IPS-15b (cell line): Measurements from ENCODE around the gene CRISPLD2.
A peak's percentile ranks its signal among the peaks of the same experiment; 100 is the strongest.

ENCODE experiments used
- H3K27me3 ChIP-seq: one replicate; pipeline ENCODE4 v1.6.1; 2013; ENCODE audit warnings: low read length; ENCODE audit not compliant: control insufficient read depth, insufficient read depth
- H3K36me3 ChIP-seq: one replicate; pipeline ENCODE4 v1.6.1; 2013; ENCODE audit warnings: low read length; ENCODE audit not compliant: control insufficient read depth, insufficient read depth
- H3K4me1 ChIP-seq: one replicate; pipeline ENCODE4 v1.6.1; 2013; ENCODE audit warnings: mild to moderate bottlenecking, low read length; ENCODE audit not compliant: control insufficient read depth, insufficient read depth
- H3K4me3 ChIP-seq: one replicate; pipeline ENCODE4 v1.5.1; 2013; ENCODE audit warnings: low read depth, low read length
- H3K9ac ChIP-seq: one replicate; pipeline ENCODE4 v1.6.1; 2013; ENCODE audit warnings: low read depth, mild to moderate bottlenecking, low read length
- H3K9me3 ChIP-seq: one replicate; pipeline ENCODE4 v1.6.1; 2013; ENCODE audit warnings: mild to moderate bottlenecking, low read length; ENCODE audit not compliant: control insufficient read depth, insufficient read depth

CRISPLD2 gene

GRCh38 chr16:84834403-84834772, 14.6 kb downstream of the CRISPLD2 start:
- no peaks in the 10 kb centered on the region for H3K9me3 ChIP-seq
- H3K27me3 ChIP-seq, result no peaks in the 10 kb centered on the region
- no peaks in the 10 kb centered on the region for H3K4me1 ChIP-seq
- H3K9ac ChIP-seq, result no peak overlapping the region
- no peaks in the 10 kb centered on the region for H3K36me3 ChIP-seq
- no peak overlapping the region for H3K4me3 ChIP-seq

DNA sequence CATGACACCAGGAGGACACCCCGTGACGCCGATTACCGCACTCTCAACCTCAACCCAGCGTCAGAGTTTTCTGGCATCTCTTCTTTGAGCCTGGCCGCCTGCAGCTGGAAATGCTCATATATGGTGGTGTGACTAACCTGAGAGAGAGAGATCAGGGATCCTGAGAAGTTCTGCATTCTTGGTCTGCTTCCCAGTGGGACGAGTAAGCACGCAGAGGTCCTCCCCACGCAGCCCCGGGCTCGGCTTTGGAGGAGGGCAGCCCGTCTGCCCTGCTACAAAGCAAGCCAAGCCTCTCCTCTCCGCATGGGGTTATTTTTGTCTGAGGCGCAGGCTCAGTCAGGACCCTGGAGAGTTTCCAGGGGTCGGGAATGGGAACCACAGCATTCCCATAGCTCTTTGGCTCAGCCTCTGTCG, 16.5 kb downstream of the CRISPLD2 start:
- H3K9me3 ChIP-seq, result no peaks in the 10 kb centered on the region
- H3K27me3 ChIP-seq, result no peaks in the 10 kb centered on the region
- H3K9ac ChIP-seq, result no peak overlapping the region
- H3K4me3 ChIP-seq, result no peak overlapping the region
- H3K36me3 ChIP-seq, result no peaks in the 10 kb centered on the region
- no peaks in the 10 kb centered on the region for H3K4me1 ChIP-seq

DNA sequence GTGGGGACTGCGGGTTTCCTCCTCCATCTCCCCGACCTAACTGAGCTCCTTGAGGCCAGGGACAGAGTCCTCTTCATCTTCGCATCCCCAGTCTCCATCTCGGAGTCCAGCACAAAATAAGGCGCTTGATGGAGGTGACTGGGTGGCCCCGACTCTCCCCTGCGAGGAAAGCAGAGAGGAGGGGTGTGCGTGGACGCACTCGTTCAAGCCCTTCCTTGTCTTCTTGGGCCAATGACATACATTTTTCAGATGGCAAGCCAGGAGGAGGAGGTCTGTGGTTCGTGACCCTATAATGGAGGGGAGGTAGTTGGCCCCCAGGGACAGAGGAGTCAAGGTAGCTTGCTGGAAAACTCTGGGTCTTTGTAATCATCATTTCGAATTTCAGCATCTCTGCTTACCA, 17.2 kb downstream of the CRISPLD2 start:
- no peaks in the 10 kb centered on the region for H3K4me1 ChIP-seq
- no peak overlapping the region for H3K4me3 ChIP-seq
- no peaks in the 10 kb centered on the region for H3K36me3 ChIP-seq
- H3K9ac ChIP-seq, result no peak overlapping the region
- H3K9me3 ChIP-seq, result no peaks in the 10 kb centered on the region
- H3K27me3 ChIP-seq, result no peaks in the 10 kb centered on the region

GRCh38 chr16:84838383-84838948, 18.7 kb downstream of the CRISPLD2 start:
- H3K4me3 ChIP-seq, result no peak overlapping the region
- peaks cover 10% of the 10 kb centered on the region for H3K27me3 ChIP-seq
- no peaks in the 10 kb centered on the region for H3K36me3 ChIP-seq
- no peak overlapping the region for H3K9ac ChIP-seq
- H3K9me3 ChIP-seq, result no peaks in the 10 kb centered on the region
- H3K4me1 ChIP-seq, result peaks cover 6% of the 10 kb centered on the region

- Histone ChIP-seq H3K36me3 (no peaks in the 10 kb centered on the region), H3K9ac (no peak overlapping the region), H3K9me3 (no peaks in the 10 kb centered on the region), H3K27me3 (peaks cover 16% of the 10 kb centered on the region), H3K4me1 (peaks cover 12% of the 10 kb centered on the region), H3K4me3 (no peak overlapping the region)
Measured at GRCh38 chr16:84839054-84839453, 19.3 kb downstream of the CRISPLD2 start.

GRCh38 chr16:84839956-84840355, 20.2 kb downstream of the CRISPLD2 start:
- no peaks in the 10 kb centered on the region for H3K9me3 ChIP-seq
- peaks cover 18% of the 10 kb centered on the region for H3K27me3 ChIP-seq
- peaks cover 16% of the 10 kb centered on the region for H3K4me1 ChIP-seq
- H3K4me3 ChIP-seq, result no peak overlapping the region
- H3K36me3 ChIP-seq, result no peaks in the 10 kb centered on the region
- H3K9ac ChIP-seq, result no peak overlapping the region

DNA sequence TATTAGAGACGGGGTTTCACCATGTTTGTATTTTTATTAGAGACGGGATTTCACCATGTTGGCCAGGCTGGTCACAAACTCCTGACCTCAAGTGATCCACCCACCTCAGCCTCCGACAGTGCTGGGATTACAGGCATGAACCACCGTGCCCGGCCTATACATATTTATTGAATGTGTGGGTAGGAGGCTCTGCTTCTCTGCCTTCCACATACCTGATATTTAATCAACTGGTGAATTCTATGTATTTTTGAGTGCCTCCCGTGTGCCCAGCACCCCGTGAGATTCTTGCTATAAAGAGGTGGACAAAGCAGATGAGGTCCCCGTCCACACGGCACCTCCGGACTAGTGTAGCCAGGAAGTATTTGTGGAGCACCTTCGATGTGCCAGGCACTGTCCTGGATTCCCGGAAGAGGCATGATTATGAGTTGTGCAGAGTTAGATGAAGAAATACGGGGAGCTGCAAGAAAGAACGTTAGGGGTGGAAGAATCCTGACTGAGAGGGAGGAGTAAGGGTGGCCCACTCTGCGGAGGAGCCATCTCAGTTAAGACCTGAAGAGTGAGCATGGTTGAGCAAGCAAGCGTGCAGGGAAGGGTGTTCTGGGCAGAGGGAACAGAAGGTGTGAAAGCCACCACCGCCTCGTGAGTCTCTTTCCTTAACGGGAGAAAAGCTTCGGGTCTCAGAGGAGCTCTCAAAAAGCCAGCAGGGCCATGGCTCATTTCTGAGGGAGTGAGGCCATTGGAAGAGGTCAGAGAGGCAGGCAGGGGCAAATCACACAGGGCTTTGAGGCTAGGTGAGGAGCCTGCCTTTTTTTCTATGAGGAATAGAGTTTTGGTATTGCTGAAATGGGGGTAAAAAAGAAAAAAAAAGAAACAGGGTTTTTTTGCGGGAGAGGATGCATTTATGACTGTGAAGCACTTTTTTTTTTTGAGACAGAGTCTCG, 21.2 kb downstream of the CRISPLD2 start:
- Histone ChIP-seq H3K9me3 (no peaks in the 10 kb centered on the region), H3K4me1 (peaks cover 20% of the 10 kb centered on the region), H3K36me3 (no peaks in the 10 kb centered on the region), H3K27me3 (peaks cover 22% of the 10 kb centered on the region), H3K9ac (no peak overlapping the region), H3K4me3 (no peak overlapping the region)

GRCh38 chr16:84841787-84842300, 22.1 kb downstream of the CRISPLD2 start:
- H3K27me3 ChIP-seq, result peaks cover 29% of the 10 kb centered on the region
- peaks cover 20% of the 10 kb centered on the region for H3K4me1 ChIP-seq
- peak overlapping the region; percentile 37 for H3K9ac ChIP-seq
- no peaks in the 10 kb centered on the region for H3K36me3 ChIP-seq
- H3K9me3 ChIP-seq, result no peaks in the 10 kb centered on the region
- H3K4me3 ChIP-seq, result peak overlapping the region; percentile 49

GRCh38 chr16:84842516-84843148, 22.8 kb downstream of the CRISPLD2 start:
- Histone ChIP-seq H3K9me3 (no peaks in the 10 kb centered on the region), H3K36me3 (no peaks in the 10 kb centered on the region), H3K27me3 (peaks cover 31% of the 10 kb centered on the region), H3K9ac (no peak overlapping the region), H3K4me3 (no peak overlapping the region), H3K4me1 (peaks cover 21% of the 10 kb centered on the region)

DNA sequence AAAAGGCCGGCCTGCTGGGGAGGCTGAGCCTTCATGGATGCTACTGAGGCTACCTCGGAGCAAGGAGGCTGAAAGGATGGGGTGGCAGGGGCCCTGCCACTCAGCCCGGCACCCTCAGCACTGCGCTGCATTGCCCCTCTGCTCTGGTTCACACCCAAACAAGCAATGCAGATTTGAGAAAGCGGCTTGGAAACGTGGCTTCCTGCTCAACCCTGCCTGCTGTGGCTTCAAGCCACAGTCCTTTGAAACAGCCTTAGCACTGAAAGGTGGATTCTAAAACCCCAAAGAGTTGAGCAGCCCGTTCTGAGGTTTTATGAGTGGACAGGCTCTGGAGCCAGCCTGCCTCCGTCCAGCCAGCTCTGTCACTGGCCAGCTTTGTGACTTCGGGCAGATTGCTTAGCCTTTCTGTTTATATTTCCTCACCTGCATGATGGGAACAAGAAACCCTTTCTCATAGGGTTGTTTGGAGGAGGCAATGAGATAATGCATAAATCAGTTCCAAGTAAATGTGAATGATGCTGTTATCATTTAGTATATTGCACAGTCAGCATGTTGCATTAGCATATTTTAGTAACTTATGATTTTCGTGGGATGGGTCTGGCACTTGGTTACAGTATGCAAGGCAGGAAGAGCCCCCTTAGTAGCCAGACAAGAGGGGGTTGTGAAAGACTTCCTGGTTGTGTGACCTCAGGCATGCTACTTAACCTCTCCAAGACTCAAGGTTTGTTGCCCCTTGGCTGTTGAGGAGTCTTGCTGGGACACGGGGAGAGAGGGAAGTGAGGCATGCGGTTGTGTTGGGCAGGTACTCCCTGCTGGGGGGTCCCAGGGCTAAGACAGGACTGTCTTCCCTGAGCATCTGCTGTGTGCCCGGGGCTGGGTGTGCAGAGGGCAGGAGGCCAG, 23.6 kb downstream of the CRISPLD2 start:
- Histone ChIP-seq H3K4me1 (peaks cover 27% of the 10 kb centered on the region), H3K27me3 (peaks cover 31% of the 10 kb centered on the region), H3K9ac (no peak overlapping the region), H3K4me3 (no peak overlapping the region), H3K9me3 (no peaks in the 10 kb centered on the region), H3K36me3 (no peaks in the 10 kb centered on the region)

- Histone ChIP-seq H3K36me3 (no peaks in the 10 kb centered on the region), H3K9ac (no peak overlapping the region), H3K4me1 (peaks cover 27% of the 10 kb centered on the region), H3K9me3 (no peaks in the 10 kb centered on the region), H3K27me3 (peaks cover 31% of the 10 kb centered on the region), H3K4me3 (no peak overlapping the region)
Measured at GRCh38 chr16:84844049-84844350, 24.2 kb downstream of the CRISPLD2 start.
